ENCODE measurements around the gene TYW3.

Gene TYW3

DNA sequence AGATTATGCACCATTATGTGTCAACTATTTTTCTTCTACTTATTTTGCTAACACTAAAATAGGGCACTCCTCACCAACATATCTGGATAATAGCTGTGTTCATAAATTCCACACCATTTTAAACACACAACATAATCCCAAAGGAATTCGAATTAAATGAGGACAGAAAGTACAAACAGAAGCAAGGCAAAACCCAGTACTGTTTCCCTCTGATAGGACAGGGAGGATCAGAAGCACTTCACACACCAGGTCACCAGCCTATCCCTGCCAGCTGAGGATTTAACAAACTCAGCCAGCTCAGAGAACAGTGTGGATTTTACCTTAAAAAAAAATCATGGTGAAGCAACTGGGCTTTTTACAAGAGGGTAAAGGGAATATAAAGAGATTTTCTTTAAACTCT, 20.1 kb upstream of the TYW3 start:
- Histone ChIP-seq H3K9me3 (ENCODE audit: control insufficient read depth, low read depth, low read length) (no peaks in the 10 kb centered on the region), H3K36me3 (ENCODE audit: control insufficient read depth, low read depth, low read length) (peaks cover 5% of the 10 kb centered on the region), H3K4me1 (ENCODE audit: control insufficient read depth, low read depth, low read length) (no peaks in the 10 kb centered on the region), H3K9ac (ENCODE audit: low read length) (no peak overlapping the region), H3K27ac (ENCODE audit: low read length) (no peak overlapping the region), H3K4me3 (ENCODE audit: low read length) (no peak overlapping the region), H3K27me3 (ENCODE audit: control insufficient read depth, insufficient read depth, low read length) (no peaks in the 10 kb centered on the region)

DNA sequence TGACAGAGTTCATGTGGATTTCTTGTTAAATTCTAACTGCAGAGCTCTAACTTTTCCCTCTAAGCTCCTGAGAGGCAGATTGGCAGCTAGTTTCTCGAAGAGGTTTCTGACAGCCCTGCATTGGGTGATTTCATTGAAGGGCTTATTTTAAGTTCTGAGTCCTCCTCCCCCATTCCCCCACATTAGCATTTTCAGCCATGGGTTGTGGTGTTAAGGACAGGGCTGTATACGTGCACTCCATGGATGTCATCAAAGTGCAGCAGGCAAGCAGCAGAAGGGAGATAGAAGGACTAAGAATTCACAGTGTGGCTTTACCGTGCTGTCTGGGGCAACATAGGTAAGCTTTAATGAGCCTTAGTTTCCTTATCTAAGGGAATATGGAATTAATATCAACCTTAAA, 19.1 kb upstream of the TYW3 start:
- Histone ChIP-seq H3K9ac (ENCODE audit: low read length) (no peak overlapping the region), H3K27ac (ENCODE audit: low read length) (no peak overlapping the region), H3K36me3 (ENCODE audit: control insufficient read depth, low read depth, low read length) (peaks cover 5% of the 10 kb centered on the region), H3K9me3 (ENCODE audit: control insufficient read depth, low read depth, low read length) (no peaks in the 10 kb centered on the region), H3K4me3 (ENCODE audit: low read length) (no peak overlapping the region), H3K4me1 (ENCODE audit: control insufficient read depth, low read depth, low read length) (no peaks in the 10 kb centered on the region), H3K27me3 (ENCODE audit: control insufficient read depth, insufficient read depth, low read length) (no peaks in the 10 kb centered on the region)

DNA sequence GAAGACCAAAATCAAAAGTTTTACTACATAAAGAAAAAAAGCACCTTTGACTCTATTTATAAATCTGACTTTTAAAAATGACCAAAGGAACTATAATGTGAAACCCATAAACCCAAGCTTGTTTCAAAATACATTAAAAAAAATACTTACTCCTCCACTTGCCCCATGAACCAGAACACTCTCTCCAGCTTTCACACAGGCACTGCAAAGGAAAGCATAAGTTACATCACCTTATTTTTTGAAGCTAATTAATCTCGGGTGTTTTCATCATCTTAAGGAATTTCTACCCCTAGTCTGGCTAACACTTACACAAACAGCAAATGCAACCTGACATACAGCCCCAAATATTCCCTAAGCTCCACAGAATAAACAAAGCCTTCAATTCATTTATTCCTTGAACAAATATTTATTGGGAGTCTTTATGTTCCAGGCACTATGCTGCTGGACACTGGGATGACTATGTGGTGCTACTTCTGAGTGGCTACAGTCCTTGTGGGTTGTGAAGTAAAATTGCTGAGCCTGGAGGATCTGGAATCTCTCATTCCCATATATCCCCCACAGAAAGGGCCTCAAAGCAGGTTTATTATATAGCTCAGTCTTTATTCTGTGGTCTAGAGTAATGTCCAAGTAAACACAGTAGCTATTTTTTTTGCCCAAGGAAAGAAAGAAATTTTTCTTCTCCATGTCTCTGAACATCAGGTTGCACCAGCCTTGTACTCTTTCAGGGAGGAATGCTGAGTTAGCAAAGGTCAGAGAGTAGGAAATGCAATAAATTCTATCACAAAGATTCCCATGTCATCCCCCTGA, 18.3 kb upstream of the TYW3 start:
- Histone ChIP-seq H3K4me1 (ENCODE audit: control insufficient read depth, low read depth, low read length) (no peaks in the 10 kb centered on the region), H3K4me3 (ENCODE audit: low read length) (no peak overlapping the region), H3K27ac (ENCODE audit: low read length) (no peak overlapping the region), H3K9ac (ENCODE audit: low read length) (no peak overlapping the region), H3K27me3 (ENCODE audit: control insufficient read depth, insufficient read depth, low read length) (no peaks in the 10 kb centered on the region), H3K36me3 (ENCODE audit: control insufficient read depth, low read depth, low read length) (peaks cover 5% of the 10 kb centered on the region), H3K9me3 (ENCODE audit: control insufficient read depth, low read depth, low read length) (no peaks in the 10 kb centered on the region)

DNA sequence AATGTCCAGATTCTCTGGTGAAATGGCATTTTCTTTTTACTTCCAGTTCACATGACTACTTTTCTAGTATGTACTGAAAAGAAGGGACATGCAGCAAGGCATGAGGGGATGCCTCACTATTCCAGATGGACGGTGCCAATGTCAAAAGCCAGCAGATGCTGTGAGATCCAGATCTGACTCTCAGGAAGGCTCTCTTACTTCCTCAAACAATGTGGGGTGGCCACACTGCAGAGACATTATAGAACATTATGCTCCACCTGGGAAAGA, 17.8 kb upstream of the TYW3 start:
- no peaks in the 10 kb centered on the region for H3K27me3 ChIP-seq (ENCODE audit: control insufficient read depth, insufficient read depth, low read length)
- no peaks in the 10 kb centered on the region for H3K9me3 ChIP-seq (ENCODE audit: control insufficient read depth, low read depth, low read length)
- peaks cover 7% of the 10 kb centered on the region for H3K36me3 ChIP-seq (ENCODE audit: control insufficient read depth, low read depth, low read length)
- H3K27ac ChIP-seq (ENCODE audit: low read length) = no peak overlapping the region
- H3K4me1 ChIP-seq (ENCODE audit: control insufficient read depth, low read depth, low read length) = no peaks in the 10 kb centered on the region
- H3K4me3 ChIP-seq (ENCODE audit: low read length) = no peak overlapping the region
- H3K9ac ChIP-seq (ENCODE audit: low read length) = no peak overlapping the region

DNA sequence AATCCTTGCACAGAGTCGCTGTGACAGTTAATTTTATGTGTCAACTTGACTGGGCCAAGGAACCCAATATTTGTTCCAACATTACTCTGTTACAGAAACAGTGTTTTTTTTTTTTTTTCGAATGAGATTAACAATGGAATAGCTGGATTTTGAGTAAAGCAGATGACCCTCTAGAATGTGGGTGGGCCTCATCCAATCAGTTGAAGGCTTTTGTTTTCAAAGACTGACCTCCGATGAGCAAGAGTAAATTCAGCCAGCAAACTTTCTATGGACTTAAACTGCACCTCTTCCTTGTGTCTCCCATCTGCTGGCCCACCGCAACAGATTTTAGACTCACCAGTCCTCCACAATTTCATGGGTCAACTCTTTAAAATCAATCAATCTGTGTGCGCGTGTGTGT, 17.1 kb upstream of the TYW3 start:
- Histone ChIP-seq H3K27me3 (ENCODE audit: control insufficient read depth, insufficient read depth, low read length) (no peaks in the 10 kb centered on the region), H3K27ac (ENCODE audit: low read length) (no peak overlapping the region), H3K9ac (ENCODE audit: low read length) (no peak overlapping the region), H3K9me3 (ENCODE audit: control insufficient read depth, low read depth, low read length) (no peaks in the 10 kb centered on the region), H3K4me1 (ENCODE audit: control insufficient read depth, low read depth, low read length) (no peaks in the 10 kb centered on the region), H3K36me3 (ENCODE audit: control insufficient read depth, low read depth, low read length) (peaks cover 5% of the 10 kb centered on the region), H3K4me3 (ENCODE audit: low read length) (no peak overlapping the region)

DNA sequence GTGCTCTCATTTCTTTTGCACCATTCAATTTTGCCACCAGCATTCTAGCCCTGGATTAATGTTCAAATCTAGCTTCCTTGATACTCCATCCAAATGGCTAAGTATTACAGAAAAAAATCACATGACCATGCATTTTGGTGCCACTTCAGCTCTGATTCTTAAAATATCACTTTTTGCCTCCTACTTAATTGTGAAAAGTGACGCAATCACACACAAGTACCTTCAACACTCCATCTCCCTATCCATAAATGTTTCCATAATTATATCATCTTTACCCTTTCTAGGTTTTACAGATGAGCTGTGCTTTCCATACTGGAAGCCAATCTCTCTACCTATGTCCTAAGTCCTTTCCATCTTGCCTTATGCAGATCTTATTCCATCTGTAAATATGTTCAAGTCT, 16.1 kb upstream of the TYW3 start:
- Histone ChIP-seq H3K36me3 (ENCODE audit: control insufficient read depth, low read depth, low read length) (peaks cover 11% of the 10 kb centered on the region), H3K9me3 (ENCODE audit: control insufficient read depth, low read depth, low read length) (no peaks in the 10 kb centered on the region), H3K4me3 (ENCODE audit: low read length) (no peak overlapping the region), H3K27ac (ENCODE audit: low read length) (no peak overlapping the region), H3K9ac (ENCODE audit: low read length) (no peak overlapping the region), H3K27me3 (ENCODE audit: control insufficient read depth, insufficient read depth, low read length) (no peaks in the 10 kb centered on the region), H3K4me1 (ENCODE audit: control insufficient read depth, low read depth, low read length) (no peaks in the 10 kb centered on the region)

DNA sequence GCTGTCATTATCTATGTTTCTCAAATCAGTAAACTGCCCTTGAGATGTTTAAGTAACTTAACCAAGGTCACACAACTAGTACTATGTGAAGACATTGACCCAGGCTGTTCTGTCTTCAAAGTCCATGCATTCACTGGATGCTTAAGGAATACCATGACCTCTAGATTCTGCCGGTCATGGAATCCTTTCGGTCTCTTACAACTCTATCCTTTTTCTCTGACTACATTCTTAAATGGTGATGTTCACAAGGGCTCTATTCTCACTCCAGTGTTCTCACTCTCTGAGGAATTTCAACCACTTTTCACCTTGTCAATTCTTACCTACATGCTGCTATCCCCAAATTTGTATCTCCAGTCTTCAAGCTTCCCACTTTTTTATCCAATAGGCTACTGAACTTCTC, 15.3 kb upstream of the TYW3 start:
- H3K27me3 ChIP-seq (ENCODE audit: control insufficient read depth, insufficient read depth, low read length) = no peaks in the 10 kb centered on the region
- H3K9ac ChIP-seq (ENCODE audit: low read length) = no peak overlapping the region
- no peaks in the 10 kb centered on the region for H3K9me3 ChIP-seq (ENCODE audit: control insufficient read depth, low read depth, low read length)
- peaks cover 15% of the 10 kb centered on the region for H3K36me3 ChIP-seq (ENCODE audit: control insufficient read depth, low read depth, low read length)
- no peak overlapping the region for H3K4me3 ChIP-seq (ENCODE audit: low read length)
- no peaks in the 10 kb centered on the region for H3K4me1 ChIP-seq (ENCODE audit: control insufficient read depth, low read depth, low read length)
- no peak overlapping the region for H3K27ac ChIP-seq (ENCODE audit: low read length)

DNA sequence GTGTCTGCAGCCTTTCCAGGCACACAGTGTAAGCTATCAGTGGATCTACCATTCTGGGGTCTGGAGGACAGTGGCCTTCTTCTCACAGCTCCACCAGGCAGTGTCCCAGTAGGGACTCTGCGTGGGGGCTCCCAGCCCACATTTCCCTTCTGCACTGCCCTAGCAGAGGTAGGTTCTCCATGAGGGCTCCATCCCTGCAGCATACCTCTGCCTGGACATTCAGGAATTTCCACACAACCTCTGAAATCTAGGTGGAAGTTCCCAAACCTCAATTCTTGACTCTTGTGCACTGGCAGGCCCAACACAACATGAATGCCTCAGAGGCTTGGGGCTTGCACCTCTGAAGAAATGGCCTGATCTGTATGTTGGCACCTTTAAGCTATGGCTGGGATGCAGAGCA, 6.9 kb upstream of the TYW3 start:
- H3K27me3 ChIP-seq (ENCODE audit: control insufficient read depth, insufficient read depth, low read length) = no peaks in the 10 kb centered on the region
- peaks cover 10% of the 10 kb centered on the region for H3K36me3 ChIP-seq (ENCODE audit: control insufficient read depth, low read depth, low read length)
- no peaks in the 10 kb centered on the region for H3K4me1 ChIP-seq (ENCODE audit: control insufficient read depth, low read depth, low read length)
- H3K4me3 ChIP-seq (ENCODE audit: low read length) = no peak overlapping the region
- H3K9me3 ChIP-seq (ENCODE audit: control insufficient read depth, low read depth, low read length) = no peaks in the 10 kb centered on the region
- H3K27ac ChIP-seq (ENCODE audit: low read length) = no peak overlapping the region
- no peak overlapping the region for H3K9ac ChIP-seq (ENCODE audit: low read length)

DNA sequence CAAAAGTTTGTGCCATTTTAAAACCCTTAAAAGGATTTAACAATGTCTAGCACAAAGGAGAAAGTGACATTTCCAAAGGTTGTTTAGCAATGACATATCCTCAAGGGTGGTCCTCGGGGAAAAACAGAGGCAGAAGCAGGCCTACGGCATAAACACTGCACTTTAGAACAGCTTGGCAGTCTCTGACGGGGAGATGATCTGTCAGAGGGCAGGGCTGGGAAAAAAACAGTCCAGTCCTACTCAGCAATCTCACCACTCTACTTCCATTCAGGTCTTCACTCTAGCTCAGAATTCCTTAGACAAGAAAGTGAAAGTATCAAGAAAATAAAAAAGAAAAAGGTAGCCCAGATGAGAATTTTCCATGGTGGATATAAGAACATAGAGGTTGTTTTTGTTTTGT, 4.2 kb upstream of the TYW3 start:
- Histone ChIP-seq H3K4me3 (ENCODE audit: low read length) (no peak overlapping the region), H3K27me3 (ENCODE audit: control insufficient read depth, insufficient read depth, low read length) (no peaks in the 10 kb centered on the region), H3K36me3 (ENCODE audit: control insufficient read depth, low read depth, low read length) (no peaks in the 10 kb centered on the region), H3K9me3 (ENCODE audit: control insufficient read depth, low read depth, low read length) (no peaks in the 10 kb centered on the region), H3K27ac (ENCODE audit: low read length) (no peak overlapping the region), H3K4me1 (ENCODE audit: control insufficient read depth, low read depth, low read length) (no peaks in the 10 kb centered on the region), H3K9ac (ENCODE audit: low read length) (no peak overlapping the region)

DNA sequence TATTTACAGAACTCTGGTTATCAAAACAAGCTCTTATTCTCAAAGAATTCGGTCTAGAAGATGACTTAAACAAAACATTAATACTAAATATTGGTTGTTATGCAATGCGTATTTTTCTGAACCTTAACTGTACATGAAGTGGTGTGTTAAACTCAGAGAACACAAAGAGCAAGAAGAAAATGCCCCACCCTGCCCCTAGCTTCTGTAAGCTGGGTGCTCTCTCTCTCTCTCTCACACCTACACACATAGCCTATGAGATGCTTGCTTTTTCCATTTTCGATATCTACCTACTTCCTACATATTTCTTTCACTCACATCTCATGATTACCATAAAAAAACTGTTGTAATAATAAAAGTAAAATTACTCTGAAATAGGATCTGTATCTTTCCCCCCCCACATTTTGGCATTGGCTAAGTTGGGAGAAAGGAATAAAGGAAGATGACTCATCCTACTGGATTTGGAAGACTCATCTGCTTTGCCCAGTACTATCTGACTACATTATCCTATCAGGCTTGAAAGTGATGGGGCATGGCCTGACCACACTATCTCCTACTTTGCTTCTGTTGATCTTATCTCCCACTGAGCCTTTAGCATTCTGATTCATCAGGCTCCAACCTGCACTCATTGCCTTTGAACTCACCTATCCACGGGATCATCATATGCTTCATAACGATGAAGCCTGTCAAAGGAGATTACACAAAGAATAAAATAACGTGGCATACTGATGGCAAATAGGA, 3.0 kb upstream of the TYW3 start:
- H3K4me1 ChIP-seq (ENCODE audit: control insufficient read depth, low read depth, low read length) = peaks cover 3% of the 10 kb centered on the region
- no peak overlapping the region for H3K9ac ChIP-seq (ENCODE audit: low read length)
- no peak overlapping the region for H3K4me3 ChIP-seq (ENCODE audit: low read length)
- no peaks in the 10 kb centered on the region for H3K36me3 ChIP-seq (ENCODE audit: control insufficient read depth, low read depth, low read length)
- H3K9me3 ChIP-seq (ENCODE audit: control insufficient read depth, low read depth, low read length) = no peaks in the 10 kb centered on the region
- no peaks in the 10 kb centered on the region for H3K27me3 ChIP-seq (ENCODE audit: control insufficient read depth, insufficient read depth, low read length)
- H3K27ac ChIP-seq (ENCODE audit: low read length) = no peak overlapping the region

DNA sequence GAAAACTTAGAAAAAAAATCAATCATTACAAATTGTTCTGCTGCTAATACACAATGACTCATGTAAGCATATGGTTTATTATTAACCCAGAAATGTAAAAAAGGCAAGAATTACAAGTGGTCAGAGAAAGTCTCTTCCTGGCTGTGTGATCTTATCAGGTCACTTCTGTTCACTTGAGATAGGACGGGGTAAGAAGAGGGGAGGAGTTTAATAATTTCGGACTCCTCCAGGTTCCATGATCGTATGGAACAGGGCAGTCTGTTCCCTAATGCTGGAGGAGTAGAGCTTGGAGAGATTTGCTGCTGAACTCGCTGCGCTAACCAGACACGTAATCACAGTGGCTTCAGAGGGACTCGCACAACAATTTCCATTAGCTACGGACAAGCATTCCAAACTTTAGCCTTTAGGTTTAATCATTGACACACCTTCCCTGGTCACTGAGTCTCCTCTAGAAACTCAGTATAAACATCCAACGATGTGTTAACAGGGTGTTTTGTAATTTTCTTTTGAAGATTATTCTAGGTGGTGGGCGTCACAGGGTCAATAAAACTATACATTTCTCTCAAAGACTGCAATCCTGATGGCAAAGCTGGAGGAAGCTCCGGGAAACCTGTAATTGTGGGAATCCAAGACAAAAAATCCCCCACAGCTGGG, 1.4 kb upstream of the TYW3 start:
- H3K27me3 ChIP-seq (ENCODE audit: control insufficient read depth, insufficient read depth, low read length) = no peaks in the 10 kb centered on the region
- H3K9ac ChIP-seq (ENCODE audit: low read length) = no peak overlapping the region
- no peaks in the 10 kb centered on the region for H3K36me3 ChIP-seq (ENCODE audit: control insufficient read depth, low read depth, low read length)
- H3K4me1 ChIP-seq (ENCODE audit: control insufficient read depth, low read depth, low read length) = peaks cover 3% of the 10 kb centered on the region
- no peak overlapping the region for H3K4me3 ChIP-seq (ENCODE audit: low read length)
- H3K9me3 ChIP-seq (ENCODE audit: control insufficient read depth, low read depth, low read length) = no peaks in the 10 kb centered on the region
- no peak overlapping the region for H3K27ac ChIP-seq (ENCODE audit: low read length)

Measured in iPS-18a (cell line).